ENCODE data around the gene JPH3.
A peak's percentile ranks its signal among the peaks of the same experiment; 100 is the strongest.

The JPH3 gene

DNA sequence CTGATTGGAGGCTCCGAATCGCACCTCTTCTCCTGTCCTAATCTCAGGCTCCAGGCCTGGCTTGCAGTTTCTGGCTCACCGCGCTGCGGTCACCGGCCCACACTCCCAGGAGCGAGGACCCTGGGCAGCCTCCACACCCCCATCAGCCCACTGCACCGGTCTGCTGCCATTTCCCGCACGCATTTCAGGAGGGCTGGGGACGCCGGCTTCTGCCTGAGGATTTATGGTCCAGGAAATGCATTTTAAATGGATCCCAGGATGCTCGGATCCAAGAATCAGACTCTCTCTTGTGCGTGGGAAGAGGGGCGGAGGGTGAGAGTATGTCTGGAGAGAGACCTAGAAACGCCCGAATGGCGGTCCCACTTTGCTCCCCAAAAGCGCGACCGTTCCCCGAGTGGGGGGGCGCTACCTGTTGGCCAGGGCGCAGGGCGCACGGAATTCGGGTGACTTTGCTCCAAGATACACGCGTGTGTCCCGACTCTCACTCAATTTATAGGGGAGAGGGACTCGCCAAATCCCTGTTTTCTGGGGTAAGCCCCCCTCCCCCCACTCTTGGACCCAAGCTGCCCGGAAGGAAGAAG, 817 bp upstream of the JPH3 start:
- DNase-seq: no peak

DNA sequence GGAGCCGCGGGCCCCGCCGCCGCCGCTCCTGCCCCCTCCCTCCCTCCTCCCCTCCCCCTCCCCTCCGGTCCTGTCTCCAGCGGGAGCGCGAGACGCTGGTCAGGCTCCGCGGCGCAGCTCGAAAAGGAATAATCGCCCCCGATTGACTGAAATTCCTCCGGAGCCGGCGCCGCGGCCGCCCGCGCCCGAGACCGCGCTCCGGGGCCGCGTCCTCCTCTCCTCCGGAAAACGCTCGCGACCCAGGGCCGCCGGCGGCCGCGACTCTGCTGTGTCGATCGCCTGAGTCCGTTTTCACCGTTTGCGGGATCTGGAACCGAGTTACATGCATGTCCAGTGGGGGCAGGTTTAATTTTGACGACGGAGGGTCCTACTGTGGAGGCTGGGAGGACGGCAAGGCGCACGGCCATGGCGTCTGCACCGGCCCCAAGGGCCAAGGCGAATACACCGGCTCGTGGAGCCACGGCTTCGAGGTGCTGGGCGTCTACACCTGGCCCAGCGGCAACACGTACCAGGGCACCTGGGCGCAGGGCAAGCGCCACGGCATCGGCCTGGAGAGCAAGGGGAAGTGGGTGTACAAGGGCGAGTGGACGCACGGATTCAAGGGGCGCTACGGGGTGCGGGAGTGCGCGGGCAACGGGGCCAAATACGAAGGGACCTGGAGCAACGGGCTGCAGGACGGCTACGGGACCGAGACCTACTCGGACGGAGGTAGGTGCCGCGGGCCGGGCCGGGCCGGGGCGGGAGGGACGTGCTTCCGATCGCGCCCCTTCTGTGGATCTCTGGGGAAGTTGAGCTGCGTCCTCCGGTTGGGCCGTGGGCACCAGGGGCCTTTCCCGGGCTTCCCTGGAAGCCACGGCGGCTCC, 744 bp downstream of the JPH3 start:
- DNase-seq: peak in 1 of 2 experiments; percentile 49

DNA sequence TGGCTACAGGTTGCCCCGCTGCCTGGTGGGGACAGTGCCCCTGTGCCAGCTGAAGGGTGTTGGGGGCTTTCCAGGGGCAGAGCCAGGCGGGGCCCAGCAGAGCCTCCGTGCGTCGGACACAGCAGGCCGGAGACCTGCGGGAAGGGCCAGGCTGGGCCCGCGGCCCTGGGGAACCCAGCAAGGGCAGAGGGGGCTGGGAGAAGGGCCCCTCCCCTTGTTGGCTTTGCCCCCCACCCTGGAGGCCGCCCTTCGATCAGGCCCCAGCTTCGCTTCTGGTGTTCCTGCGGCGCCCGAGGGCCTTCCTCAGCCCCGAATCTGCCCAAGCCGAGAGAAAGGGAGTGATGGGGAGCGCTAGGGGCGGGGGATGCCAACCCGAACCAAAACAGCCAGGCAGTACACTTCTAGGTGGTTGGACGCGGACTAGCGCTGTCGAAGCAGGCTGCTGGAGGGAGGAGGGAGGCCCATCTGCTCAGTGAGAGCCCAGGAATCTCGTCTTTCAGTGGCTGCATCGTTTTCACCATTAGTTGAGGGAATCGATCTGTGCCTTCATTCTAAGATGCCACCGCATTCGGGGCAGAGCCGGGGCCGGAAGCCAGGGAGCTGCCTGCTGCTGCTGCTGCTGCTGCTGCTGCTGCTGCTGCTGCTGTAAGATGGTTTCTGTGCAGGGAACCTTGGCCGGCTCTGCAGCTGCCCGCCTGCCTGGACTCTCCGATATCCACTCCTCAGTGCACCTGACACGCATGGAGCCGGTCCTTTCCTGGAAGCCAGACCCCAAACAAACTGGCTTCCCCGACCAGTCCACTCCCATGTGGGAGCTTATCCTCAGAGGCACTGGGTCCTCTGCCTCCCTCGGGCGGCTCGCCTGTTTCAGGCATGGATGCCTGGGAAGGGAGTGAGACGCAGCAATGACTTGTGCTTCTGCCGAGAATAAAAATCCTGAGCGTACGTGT, 1.7 kb downstream of the JPH3 start:
- DNase-seq: peak; percentile 31 to 64

DNA sequence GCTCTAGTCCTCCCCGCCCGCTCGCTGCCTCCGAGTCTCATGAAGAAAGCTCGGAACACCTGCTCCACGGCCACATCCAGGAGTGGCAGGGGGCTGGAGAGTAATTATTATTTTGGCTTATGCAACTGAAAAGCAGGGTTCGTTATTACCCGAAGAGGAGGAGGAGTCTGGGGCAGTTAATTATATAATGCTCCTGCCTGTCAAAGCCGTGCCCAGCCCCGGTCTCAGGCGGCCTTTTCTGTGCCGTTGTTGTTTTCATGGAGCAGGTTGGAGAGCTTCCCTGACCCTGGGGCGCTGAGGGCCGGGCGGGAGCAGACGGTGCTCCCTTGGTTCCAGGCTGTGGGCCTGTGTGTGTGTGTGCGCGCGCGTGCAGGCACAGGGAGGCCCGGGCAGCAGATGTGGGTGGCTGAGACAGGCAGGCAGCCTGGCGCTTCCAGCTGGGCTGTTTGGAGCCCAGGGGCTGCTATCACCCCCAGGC, 2.4 kb downstream of the JPH3 start:
- peak in 1 of 2 experiments; percentile 54 for DNase-seq

DNA sequence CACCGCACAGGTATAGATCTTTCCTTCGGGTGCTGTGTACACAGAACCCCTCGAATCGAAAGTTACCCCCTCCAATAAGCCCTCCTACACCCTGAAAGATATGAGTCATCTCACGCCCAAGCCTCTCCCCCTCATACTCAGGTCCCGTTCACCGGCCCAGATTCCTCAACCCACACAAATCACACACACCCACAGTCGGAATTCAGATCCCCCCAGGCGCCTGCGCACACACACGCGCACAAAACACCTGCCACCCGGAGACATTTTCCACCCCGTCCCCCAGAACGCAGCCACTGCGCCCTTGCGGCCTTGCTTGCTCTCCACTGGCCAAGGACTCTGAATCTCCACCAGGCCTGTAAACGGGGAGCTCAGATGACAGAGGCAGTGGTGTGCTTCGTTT, 4.9 kb downstream of the JPH3 start:
- DNase-seq: peak; percentile 33 to 66

DNA sequence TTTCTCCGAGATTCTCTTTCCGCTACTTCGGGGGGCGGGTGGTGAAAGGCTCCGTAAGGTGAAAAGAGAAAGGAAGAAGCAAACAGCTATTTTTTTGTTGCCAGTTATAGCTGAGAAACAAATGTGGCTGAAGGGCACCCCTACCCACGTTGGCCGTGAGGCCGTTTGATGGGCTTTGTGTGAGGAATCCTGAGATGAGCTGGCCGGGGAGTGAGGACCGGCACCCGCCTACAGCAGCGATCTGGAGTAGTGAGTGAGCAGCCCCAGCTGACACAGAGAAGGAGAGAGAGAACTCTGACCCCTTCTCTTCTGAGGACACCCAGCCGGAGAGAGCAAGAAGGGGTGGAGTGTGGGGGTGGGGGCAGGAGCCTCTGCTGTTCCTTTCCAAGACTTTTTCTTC, 5.6 kb downstream of the JPH3 start:
- DNase-seq: peak in 1 of 2 experiments; percentile 30

DNA sequence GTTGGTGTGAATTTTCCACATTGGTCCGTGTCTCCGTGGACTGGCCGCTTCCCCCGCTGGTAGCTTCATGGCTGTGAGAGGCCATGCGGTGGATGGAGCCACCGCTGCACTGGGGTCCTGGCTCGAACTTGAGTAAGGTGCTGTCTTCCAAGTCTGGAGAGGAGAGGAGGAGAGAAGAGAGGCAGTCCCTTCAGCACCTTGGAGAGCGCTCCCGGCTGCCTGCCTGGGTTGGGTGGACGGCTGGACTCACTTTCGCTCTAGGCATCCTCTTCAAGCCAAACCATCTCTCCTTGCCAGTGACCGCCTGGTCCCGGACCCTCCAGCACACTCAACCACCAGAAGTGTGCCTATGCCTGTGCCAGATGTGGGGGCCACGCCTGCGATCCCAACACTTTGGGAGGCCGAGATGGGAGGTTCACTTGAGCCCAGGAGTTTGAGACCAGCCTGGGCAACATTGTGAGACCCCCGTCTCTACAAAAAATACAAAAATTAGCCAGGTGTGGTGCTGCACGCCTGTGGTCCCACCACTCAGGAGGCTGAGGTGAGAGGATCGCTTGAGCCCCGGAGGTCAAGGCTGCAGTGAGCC, 6.2 kb downstream of the JPH3 start:
- no peak for DNase-seq

DNA sequence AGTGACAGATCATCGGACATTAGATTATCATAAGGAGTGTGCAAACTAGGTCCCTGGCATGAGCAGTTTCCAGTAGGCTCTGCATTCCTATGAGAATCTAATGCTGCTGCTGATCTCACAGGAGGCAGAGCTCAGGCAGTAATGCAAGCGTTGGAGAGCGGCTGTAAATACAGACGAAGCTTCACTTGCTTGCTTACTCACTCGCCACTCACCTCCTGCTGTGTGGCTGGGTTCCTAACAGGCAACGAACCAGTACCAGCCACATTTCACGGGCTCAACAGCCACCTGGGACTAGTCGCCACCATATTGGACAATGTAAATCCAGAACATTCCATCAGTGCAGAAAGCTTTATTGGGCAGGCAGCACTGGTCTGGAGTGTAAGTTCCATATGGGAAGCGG, 7.7 kb downstream of the JPH3 start:
- no peak for DNase-seq

DNA sequence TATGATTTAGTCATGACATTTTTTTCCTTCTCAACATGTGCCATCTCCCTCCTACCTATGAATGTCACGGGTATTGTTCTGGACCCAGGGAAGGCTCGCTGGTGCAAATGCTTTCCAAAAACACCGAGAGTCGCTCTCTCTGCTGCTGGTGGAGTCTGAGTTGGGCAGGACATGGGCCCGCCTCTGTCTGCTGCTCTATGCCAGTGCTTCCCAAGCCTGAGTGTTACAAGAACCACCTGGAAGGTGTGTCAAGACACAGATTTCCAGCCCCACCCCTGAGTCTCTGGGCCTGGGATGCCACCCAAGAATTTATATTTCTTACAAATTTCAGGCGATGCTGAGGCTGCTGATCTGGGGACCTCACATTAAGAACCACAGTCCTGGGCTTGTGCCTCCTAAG, 9.1 kb downstream of the JPH3 start:
- no peak for DNase-seq

DNA sequence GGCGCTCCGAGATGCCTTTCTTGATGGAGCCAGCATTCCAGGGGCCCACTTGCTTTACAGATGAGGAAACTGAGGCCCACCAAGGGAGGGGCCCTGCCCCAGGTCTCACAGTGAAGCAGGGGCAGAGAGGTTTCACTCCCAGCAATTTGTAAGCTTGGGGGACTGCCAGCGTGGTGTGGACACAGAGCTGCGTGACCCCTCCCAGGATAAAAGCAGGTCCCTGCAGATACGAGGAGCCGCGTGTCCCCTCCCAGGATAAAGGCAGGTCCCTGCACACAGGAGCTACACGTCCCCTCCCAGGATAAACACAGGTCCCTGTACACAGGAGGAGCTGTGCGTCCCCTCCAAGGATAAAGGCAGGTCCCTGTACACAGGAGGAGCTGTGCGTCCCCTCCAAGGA, 11.7 kb downstream of the JPH3 start:
- no peak for DNase-seq

DNA sequence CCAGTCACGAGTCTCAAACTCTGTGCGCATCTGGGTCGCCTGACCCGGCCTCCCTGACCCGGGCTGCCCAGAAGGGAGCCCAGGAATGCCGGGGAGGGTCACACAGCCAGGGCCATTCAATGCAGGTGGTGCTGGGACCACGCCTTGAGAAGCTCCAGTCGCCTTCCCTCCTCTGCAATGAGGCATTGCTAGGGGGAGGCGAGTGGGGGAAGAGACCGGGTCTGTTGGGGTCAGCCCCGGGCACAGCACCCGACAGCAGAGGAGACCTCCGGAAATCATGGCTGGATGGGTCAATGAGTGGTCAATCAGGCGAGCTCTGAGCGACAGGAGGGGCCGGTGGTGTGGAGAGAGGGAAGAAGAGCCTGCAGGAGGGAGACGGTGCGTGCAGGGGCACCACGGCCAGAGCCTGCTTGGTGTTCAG, 13.3 kb downstream of the JPH3 start:
- no peak for DNase-seq

DNA sequence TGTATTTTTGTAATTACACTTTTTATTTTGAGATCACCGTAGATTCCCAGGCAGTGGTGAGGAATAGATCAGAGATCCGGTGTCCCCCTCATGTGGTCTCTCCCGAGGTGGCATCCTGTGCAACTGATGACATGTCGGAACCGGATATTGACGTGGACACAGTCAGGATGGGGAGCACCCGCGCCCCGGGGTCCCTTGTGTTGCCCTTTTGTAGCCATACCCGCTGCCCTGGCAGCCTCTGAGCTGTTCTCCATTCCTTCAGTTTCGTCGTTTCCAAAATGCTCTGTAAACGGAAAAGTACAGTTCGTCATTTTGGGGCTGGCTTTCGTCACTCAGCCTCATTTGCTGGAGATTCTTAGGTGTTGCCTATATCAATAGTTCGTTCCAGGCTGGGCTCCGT, 14.2 kb downstream of the JPH3 start:
- DNase-seq: no peak

DNA sequence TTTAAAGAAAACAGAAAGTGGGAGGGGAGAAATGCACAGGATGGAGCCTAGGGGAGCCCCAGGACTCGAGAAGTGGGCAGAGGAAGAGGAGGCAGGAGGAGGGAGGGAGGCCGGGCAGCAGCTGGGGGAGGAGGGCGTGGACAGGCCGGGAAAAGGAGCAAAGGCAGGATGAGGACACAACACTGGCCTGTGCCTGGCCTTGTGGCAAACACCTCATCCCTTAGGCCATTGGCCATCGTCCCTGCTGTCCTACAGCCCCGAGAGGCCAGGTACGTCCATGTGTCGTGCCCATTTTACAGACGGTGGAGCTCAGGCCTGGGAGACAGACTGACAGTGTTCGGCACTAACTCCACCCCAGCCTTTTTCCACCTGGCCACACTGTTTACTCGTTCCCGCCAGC, 15.9 kb downstream of the JPH3 start:
- DNase-seq: no peak

DNA sequence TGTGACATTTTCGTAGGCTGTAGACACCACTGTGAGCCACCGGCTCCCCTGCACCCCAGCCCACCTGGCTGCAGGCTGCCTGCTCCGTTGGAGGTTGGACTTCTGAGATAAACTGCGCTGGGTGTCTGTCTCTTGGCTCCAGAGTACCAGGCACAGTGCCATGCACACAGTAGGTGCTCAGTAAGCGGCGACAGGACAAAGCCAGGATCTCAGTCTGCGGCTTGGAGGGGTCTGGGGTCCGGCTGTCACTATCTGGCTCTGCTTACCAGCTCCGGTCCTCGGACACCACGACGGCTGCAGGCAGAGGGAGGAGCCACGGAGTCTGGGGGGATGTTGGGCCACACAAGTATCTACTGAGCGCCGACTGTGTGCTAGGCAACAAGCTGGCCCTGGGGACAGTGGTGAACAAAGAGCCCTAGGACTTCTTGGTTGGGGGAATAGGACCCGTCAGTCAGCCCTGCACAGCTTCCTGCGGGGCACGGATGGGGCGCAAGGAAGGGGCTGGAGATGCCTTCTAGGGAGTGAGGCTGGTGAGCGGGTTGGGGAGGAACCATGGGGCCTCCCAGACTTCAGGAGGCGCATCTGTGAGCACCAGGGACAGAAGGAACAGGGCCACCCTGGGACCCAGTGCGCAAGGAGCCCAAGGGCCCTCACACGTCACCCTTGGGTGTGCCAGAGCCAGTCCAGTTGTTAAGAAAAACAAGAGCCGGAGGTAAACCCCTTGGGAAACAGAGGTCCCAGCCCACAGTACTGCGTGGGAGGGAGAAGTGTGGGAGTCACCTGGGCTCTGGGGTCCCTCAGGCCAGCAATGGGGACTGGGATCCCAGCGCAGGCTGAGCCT, 17.3 kb downstream of the JPH3 start:
- no peak for DNase-seq

DNA sequence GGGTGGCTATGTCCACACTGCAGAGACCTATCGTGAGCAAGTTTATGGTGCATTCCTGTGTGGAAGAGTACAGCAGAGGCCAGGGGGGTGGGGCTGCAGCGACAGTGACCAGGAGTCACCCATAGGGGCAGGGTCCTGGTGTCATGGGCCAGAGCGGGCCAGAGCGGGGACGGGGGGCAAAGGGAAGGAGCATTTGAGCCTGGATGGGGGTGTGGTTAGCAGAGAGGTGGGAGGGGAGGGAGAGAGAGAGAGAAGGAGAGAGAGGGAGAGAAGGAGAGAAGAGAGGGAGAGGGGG, 17.8 kb downstream of the JPH3 start:
- no peak for DNase-seq

DNA sequence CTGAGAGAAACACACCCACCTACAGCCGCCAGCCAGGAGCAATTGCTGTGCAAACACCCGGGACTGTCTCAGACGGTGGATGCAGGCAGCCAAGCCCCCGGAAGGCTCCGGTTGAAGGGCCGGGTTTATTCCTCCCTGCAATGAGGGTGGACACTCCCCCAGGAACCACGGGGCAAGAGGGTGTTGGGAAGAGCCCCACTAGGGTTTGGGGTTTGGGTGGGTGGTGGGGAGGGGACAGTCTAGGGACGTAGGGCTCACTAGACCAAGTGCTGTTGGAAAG, 19.2 kb downstream of the JPH3 start:
- DNase-seq: no peak

DNA sequence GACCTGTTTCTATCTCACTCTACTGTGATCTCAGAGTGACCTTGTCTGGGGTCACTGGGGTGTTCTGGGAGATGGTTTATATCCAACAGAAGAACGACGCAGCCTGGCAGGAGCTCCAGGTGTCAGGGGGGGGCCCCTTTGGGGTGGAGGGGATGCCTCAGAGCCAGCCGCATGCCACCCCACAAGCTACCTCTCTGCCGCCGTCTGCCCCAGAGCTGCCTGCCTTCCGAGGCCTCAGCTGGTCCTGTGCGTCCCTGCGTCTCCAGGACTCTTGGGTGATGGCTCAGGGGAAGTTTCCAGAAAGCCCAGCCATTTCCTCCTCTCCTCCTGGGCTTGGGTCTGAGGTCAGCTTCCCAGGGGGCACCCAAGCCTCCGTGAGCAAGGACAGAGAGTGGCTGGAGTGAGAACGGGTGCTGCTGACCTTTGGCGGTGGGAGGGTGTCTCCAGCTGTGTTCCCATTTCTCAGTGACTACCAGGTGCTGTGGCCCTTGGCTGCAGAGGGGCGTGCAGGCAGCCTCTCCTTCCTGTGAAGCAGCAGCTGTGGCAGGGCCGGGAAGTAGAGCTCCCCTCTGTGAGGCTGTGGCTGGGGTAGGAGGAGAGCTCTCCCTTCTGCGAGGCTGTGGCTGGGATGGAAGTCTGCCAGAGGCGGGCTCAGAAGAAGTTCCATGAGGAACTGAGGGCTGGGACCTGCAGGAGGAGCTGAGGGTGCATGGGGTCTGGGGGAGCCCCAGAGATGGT, 19.8 kb downstream of the JPH3 start:
- no peak for DNase-seq

DNA sequence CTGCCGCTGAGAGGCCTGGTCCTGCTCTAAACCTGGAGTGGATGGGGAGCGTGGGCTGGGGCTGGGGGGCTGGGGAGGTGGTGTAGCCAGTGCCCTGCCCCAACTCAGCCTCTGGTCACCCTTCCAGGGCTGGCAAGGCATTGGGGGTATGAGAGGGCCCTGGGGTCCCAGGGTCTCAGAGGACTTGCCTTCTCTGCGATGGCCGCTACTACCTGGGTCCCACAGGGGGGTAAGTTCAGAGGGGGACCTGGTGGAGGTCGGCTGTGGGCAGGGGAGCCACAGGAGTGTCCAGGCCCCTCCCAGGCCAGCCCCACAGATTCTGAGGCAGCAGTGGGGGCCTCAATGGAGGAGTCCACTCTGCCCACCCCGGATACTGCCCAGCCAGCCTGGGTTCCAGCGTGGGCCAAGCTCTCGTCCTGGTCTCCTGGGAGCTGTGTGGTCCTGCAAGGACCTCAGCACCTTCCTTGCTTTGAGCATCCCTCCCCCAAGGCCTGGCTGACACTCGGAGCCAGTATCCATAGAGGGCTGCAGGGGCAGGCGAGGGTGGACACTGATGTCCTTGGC, 20.5 kb downstream of the JPH3 start:
- no peak for DNase-seq

DNA sequence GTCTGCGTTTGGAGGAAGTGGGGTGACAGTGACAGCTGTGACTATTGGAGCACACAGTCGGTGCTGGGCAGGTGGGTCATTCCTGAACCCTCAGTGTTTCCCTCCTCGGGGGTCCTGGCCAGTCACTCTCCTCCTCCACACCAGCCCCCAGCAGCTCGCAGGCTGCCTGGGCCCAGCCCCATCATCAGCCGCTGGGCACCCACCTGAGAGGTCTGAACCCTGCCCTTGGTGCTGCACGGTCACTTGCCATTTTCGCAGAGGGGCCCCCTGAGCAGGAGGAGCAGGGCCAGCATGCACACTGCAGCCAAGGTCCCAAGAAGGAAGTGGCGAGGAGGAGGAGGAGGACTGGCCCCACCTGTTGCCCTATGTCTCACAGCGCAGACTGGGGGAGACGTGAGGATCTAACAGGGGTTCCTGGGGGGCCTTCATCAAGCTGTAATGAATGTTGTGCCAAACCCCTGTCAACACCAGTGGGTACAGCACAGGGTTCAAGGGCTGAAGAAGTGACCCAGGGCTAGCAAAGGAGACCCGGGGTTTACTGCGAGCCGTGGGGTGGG, 23.0 kb downstream of the JPH3 start:
- no peak for DNase-seq

DNA sequence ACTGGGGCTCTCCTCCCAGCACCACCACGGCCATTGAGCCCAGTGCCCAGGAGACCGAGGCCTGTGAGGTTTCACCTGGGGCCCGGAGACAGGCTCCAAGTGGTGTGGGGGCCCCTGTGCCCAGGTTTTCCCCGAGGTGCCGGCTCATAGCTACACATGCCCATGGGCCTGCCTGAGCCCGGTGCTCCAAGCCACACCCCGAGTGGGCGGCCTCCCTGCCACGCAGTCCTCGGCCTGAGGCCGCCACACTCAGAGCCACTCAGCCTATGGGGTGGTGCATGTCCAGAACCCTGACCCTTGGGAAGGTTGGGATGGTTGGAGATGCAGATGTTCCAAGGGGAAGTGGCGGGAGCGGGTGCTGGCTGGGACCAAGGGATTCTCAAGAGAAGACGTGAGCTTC, 24.1 kb downstream of the JPH3 start:
- no peak for DNase-seq

DNA sequence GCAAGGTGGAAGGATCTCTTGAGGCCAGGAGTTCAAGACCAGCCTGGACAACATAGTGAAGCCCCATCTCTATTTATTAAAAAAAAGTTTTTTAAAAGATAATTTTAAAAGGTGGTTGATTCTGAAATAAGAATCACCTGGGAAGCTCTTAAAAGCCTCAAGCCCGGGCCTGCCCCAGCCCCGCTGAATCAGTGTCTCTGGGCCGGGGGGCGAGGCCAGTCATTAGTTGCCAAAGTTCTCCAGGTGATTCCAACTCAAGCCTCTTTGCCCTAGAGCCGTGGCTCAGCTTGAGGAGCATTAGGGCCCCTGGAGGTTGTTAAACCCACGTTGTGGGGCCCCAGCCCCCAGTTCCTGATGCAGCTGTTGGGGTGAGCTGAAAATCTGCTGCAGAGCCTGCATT, 24.6 kb downstream of the JPH3 start:
- no peak for DNase-seq

Measured in NCI-H526 (cell line).